ENCODE data around the gene KCNJ1. TPM values are rescaled to one million over a fixed set of nuclear protein-coding genes. Genes with fewer than 3 reads are reported as not detected.

KCNJ1 gene
- total RNA-seq, 1 donor from 2014 or later = not detected

DNA sequence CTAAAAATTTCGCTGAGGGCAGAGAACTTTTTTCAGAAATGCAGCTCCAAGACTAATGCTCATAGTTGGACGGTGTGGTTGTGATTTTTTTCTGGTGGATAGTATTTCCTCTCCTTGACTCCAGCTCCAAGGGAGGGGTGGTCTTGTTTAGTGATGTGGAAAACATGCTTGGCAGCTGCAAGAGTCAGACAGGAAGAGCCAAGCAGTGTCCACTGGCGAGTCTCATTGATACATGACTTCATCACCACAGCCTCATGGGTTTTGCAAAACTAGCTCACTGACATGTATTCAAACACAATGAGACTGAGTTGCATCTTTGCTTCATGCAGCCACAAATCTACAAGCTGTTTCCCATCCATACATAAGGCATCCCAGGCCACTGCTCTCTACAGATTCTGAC is 7.3 kb upstream of the KCNJ1 start:
- TF ChIP-seq CTCF (conservative IDR thresholded peaks at IDR 0.05; ENCODE audit: low read depth, low read length) = no peak
- no peak overlapping the region for H3K4me3 ChIP-seq (ENCODE audit: low read depth, low read length)
- DNase-seq (ENCODE audit: low read depth) = no peak

GRCh38 chr11:128872594-128872993 is 5.5 kb upstream of the KCNJ1 start:
- no peak for TF ChIP-seq CTCF (conservative IDR thresholded peaks at IDR 0.05; ENCODE audit: low read depth, low read length)
- H3K4me3 ChIP-seq (ENCODE audit: low read depth, low read length) = no peak overlapping the region
- no peak for DNase-seq (ENCODE audit: low read depth)

DNA sequence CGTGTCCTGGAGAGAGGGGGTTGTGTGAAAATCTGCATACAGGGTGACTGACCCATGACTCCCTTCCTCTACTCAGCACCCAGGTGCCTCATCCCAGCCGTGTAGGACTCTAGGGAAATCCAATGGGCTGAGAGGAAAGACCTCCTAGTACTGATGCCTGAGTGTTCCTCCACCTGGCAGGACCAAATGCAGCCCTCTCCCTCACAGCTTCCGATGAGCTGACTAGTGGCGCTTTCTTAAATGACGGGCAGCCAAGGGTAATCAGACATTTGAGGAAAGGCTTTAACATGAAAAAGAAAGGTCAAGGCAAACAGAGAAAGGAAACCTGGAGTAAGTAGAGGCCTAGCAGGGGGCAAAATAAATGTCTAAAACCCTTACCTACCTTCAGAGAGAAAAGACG is 5.0 kb upstream of the KCNJ1 start:
- no peak for DNase-seq (ENCODE audit: low read depth)
- no peak overlapping the region for H3K4me3 ChIP-seq (ENCODE audit: low read depth, low read length)
- no peak for TF ChIP-seq CTCF (conservative IDR thresholded peaks at IDR 0.05; ENCODE audit: low read depth, low read length)

DNA sequence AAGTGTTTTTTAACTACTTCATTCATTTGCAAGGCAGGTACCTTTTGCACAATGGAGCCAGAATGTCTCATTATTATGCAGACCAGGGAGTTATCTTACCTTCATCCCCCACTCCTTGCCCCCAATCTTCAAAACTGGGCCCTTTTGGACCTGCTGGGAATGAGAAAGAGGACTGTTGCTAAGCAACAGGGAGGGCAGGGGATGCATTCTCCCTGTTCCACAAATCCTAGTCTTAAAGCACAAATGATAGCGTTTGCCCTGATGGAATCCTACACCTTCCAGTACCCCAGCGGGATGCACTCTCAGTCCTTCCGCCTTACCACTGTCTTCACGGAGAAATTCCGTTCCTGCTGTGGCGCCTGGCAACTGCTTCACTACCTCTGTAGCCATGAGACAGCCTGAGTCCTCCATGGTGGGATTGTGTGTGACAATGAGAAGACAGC is 4.1 kb upstream of the KCNJ1 start:
- DNase-seq (ENCODE audit: low read depth) = no peak
- H3K4me3 ChIP-seq (ENCODE audit: low read depth, low read length) = no peak overlapping the region
- no peak for TF ChIP-seq CTCF (conservative IDR thresholded peaks at IDR 0.05; ENCODE audit: low read depth, low read length)

DNA sequence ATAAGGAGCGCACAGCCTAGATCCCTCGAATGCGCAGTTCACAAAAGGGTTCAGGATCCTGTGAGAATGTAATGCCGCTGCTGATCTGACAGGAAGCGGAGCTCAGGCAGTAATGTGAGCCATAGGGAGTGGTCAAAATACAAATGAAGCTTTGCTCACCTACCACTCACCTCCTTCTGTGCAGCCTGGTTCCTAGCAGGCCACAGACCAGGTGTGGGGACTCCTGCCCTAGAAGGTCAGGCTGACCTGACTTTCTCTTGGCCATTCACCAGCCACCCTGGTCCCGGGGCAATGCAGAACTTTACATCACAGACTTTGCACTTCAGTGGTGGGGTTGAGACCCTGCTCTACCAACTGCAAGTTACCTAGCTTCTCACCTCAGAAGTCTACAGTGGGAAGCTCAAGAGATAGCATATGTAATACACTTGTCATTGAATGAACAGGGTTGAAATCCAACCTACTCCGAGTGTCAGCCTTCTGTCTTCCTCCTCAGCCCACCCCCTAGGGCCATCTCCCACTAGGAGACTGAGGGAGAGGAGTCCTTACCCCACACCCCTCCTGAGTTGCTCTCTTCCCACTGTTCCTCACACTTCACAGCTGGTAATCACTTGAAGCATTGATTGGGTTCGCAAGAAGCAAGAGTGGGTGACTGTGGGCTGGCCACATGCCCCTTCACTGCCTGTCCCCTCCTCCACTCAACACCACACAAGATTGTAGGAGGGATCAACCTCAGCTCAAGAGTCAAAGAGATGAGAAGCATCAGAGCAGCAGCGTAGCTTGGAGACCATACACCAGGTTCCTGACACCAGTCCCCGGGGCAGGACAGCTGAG is 2.0 kb upstream of the KCNJ1 start:
- DNase-seq (ENCODE audit: low read depth) = no peak
- no peak overlapping the region for H3K4me3 ChIP-seq (ENCODE audit: low read depth, low read length)
- no peak for TF ChIP-seq CTCF (conservative IDR thresholded peaks at IDR 0.05; ENCODE audit: low read depth, low read length)

DNA sequence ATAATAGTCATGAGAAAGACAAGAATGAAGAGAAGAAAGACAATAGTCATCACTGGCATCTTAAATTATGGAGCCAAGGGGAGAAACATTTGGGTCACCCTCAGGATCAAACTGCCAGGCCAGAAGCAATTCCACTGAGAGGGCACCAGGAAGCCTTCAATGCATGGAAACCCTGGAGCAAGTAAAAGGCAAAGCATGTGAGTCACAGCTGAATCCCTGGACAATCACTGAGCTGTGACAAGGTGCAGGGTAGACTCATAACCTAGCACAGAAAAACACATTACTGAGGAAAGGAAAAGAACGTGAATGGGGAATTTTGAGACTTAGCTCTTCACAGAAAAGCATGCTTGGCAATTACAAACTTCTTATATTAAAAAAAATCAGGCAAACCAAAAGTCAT is 1.6 kb downstream of the KCNJ1 start:
- peak; percentile 74 for DNase-seq (ENCODE audit: low read depth)
- peak overlapping the region; percentile 49 for H3K4me3 ChIP-seq (ENCODE audit: low read depth, low read length)
- no peak for TF ChIP-seq CTCF (conservative IDR thresholded peaks at IDR 0.05; ENCODE audit: low read depth, low read length)
